LHCN-M2 (cell line): Measurements from ENCODE around the gene GH2. TPM values are rescaled to one million over a fixed set of nuclear protein-coding genes. Genes with fewer than 3 reads are reported as not detected.
A peak's percentile ranks its signal among the peaks of the same experiment; 100 is the strongest.
"Not testable (repeated sequence)": the region's sequence is repeated elsewhere in the genome, so short reads cannot be mapped to it uniquely, and the experiment has no call there.

Source experiments
- DNase-seq: peaks from one replicate; pipeline ENCODE4 v3.0.0-alpha.2; 2012; ENCODE audit warnings: low read depth
- total RNA-seq: library from RNA; depleted of rRNA; stranded (reverse); fragments of >200 nt; gene quantifications from 2 replicates; pipeline ENCODE4 v1.2.3, GENCODE V29; 2014

Gene GH2
- total RNA-seq, 1 experiment from 2014 or later: not detected

- not testable (repeated sequence) for DNase-seq
Observed at GRCh38 chr17:63874061-63874626, 7.6 kb downstream of the GH2 start.

GRCh38 chr17:63873577-63873976 is 8.2 kb downstream of the GH2 start, which contains the start of gene CSH2:
TSS of gene CSH2 (minus strand) at chr17:63873677. CDS start at chr17:63873614, 63 bp downstream.
- DNase-seq: not testable (repeated sequence)

DNA sequence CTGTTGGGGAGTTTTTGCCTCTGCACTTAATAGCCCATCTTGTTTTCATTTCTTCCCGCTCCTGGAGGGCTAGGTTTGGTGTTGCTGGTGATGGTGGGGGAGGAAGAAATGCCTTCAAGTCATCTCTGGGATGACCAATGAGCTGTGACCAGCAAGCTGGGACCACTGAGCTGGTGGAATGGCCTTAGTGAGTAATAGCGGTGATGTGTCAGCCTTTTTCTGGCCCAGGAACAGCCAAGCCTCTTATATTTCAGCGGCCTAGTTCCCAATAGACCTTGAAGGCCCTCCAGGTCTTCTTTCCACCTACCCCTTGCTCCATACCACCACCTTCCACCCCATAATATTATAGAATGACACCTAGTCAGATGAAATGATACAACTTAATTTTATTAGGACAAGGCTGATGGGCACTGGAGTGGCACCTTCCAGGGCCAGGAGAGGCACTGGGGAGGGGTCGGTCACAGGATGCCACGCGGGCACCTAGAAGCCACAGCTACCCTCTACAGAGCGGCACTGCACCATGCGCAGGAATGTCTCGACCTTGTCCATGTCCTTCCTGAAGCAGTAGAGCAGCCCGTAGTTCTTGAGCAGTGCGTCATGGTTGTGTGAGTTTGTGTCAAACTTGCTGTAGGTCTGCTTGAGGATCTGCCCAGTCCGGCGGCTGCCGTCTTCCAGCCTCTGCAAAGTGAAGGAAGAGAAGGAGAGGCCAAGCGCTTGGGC is 9.9 kb downstream of the GH2 start:
- not testable (repeated sequence) for DNase-seq

DNA sequence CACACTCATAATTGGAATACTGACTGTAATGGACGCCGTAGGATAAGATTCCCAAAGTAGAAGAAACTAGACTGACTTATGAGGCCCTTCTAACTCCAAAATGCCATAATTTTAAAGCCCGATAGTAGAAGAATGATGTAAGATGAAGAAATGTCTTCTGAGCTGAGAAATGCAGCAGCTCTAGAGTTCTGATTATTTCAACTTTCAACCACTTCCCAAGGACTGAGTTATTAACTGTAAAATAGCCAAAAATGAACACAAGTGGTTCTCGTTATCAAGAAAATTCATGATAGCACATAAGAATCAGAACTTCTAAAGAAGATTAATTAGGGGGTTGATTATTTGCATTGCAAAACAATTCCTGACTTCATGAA is 11.5 kb downstream of the GH2 start:
- not testable (repeated sequence) for DNase-seq

- DNase-seq: peak; percentile 59
Observed at GRCh38 chr17:63869491-63870291, 12.1 kb downstream of the GH2 start.

- not testable (repeated sequence) for DNase-seq
Observed at GRCh38 chr17:63866625-63867024, 15.1 kb downstream of the GH2 start.

GRCh38 chr17:63859257-63859656 is 22.5 kb downstream of the GH2 start:
- no peak for DNase-seq

DNA sequence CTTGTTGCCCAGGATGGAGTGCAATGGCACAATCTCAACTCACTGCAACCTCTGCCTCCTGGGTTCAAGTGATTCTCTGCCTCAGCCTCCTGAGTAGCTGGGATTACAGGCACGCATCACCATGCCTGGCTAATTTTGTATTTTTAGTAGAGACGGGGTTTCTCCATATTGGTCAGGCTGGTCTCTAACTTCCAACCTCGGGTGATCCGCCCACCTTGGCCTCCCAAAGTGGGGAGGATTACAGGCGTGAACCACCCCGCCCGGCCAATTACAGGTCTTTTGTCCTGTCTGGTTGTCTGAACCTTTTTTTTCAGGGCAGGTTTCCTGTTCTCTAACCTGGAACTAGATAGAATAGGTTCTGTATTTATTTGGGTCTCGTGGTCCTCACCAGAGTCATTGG is 25.3 kb downstream of the GH2 start:
- not testable (repeated sequence) for DNase-seq

- DNase-seq: no peak
Observed at GRCh38 chr17:63855185-63855584, 26.6 kb downstream of the GH2 start.

- no peak for DNase-seq
Observed at GRCh38 chr17:63854709-63855108, 27.0 kb downstream of the GH2 start.

DNA sequence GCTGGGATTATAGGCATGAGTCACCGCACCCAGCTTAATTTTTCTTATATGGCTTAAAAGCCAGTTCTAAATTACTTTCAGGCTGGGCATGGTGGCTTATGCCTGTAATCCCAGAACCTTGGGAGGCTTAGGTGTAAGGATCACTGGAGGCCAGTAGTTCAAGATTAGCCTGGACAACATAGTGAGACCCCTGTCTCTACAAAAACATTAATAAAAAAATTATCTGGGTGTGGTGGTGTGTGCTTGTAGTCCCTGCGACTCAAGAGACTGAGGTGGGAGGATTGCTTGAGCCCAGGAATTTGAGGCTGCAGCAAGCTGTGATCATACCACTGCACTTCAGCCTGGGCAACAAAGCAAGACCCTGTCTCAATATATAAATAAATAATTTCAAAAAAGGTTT is 28.5 kb downstream of the GH2 start:
- no peak for DNase-seq

DNA sequence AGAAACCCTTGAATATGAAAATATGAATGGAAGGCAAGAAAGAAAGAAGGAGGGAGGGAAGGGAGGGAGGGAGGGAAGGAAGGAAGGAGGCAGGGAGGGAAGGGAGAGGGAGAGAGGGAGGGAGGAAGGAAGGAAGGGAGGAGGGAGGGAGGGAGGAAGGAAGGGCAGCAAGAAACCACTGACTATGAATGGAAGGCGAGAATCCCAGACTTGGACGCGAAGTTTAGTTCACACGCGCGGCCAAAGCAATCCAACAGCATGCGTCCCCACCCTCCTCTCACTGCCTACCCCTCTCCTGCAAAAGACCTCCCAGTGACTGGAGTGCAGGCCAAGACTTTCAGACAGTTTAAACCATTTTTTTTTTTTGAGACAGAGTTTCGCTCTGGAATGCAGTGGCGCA is 31.3 kb downstream of the GH2 start:
- no peak for DNase-seq

- peak; percentile 74 for DNase-seq
Observed at GRCh38 chr17:63848834-63849689, 32.7 kb downstream of the GH2 start.

GRCh38 chr17:63847525-63848249 is 34.1 kb downstream of the GH2 start:
- DNase-seq: no peak

GRCh38 chr17:63845509-63845908 is 36.2 kb downstream of the GH2 start:
- DNase-seq: no peak

GRCh38 chr17:63843910-63844677 is 37.6 kb downstream of the GH2 start:
- DNase-seq: peak; percentile 26

- DNase-seq: peak; percentile 81
Observed at GRCh38 chr17:63843387-63843888, 38.3 kb downstream of the GH2 start.

- peak; percentile 99 for DNase-seq
Observed at GRCh38 chr17:63842540-63843386, 39.0 kb downstream of the GH2 start, which contains the start of gene SMARCD2. TSS of gene SMARCD2 (minus strand) at chr17:63842685. CDS start at chr17:63842674, 11 bp downstream.

- DNase-seq: no peak
Observed at GRCh38 chr17:63842173-63842539, 39.6 kb downstream of the GH2 start.
